HepG2 (cell line): ENCODE results near the gene SIMC1. TPM values are rescaled to one million over a fixed set of nuclear protein-coding genes. Genes with fewer than 3 reads are reported as not detected.
A peak's percentile ranks its signal among the peaks of the same experiment; 100 is the strongest.

Experiments
- AFF4 ChIP-seq: sonication (generic); formaldehyde crosslinking; IDR thresholded peaks from 2 replicates; pipeline ENCODE4 v1.4.0; 2020; ENCODE audit warnings: missing genetic modification reagents
- DR1 ChIP-seq: sonication (generic); formaldehyde crosslinking; IDR thresholded peaks from 2 replicates; pipeline ENCODE4 v1.8.0; 2021; ENCODE audit warnings: mild to moderate bottlenecking, missing genetic modification reagents, inconsistent platforms
- EEA1 ChIP-seq: sonication (generic); formaldehyde crosslinking; IDR thresholded peaks from 2 replicates; pipeline ENCODE4 v1.5.1; 2020; ENCODE audit warnings: mild to moderate bottlenecking, missing genetic modification reagents, borderline replicate concordance
- FOXO4 ChIP-seq: sonication (generic); formaldehyde crosslinking; conservative IDR thresholded peaks from 2 replicates; pipeline ENCODE4 v1.8.1; 2023; ENCODE audit warnings: missing genetic modification reagents
- TFAP4 ChIP-seq: sonication (generic); IDR thresholded peaks from 2 replicates; pipeline ENCODE4 v1.6.1; 2016; ENCODE audit warnings: low read depth, borderline replicate concordance
- THAP8 ChIP-seq: sonication (generic); formaldehyde crosslinking; IDR thresholded peaks from 2 replicates; pipeline ENCODE4 v1.5.1; 2020; ENCODE audit warnings: missing genetic modification reagents, mild to moderate bottlenecking, borderline replicate concordance
- ZBTB42 ChIP-seq: sonication (generic); formaldehyde crosslinking; IDR thresholded peaks from 2 replicates; pipeline ENCODE4 v1.5.0; 2020; ENCODE audit warnings: mild to moderate bottlenecking, missing genetic modification reagents
- ZBTB8A ChIP-seq: sonication (generic); formaldehyde crosslinking; IDR thresholded peaks from 2 replicates; pipeline ENCODE4 v1.4.0; 2020; ENCODE audit warnings: mild to moderate bottlenecking, low read depth, missing genetic modification reagents, borderline replicate concordance
- ZFP41 ChIP-seq: sonication (generic); formaldehyde crosslinking; IDR thresholded peaks from 2 replicates; pipeline ENCODE4 v1.4.0; 2020; ENCODE audit warnings: mild to moderate bottlenecking, missing genetic modification reagents, borderline replicate concordance
- ZFYVE20 ChIP-seq: sonication (generic); formaldehyde crosslinking; IDR thresholded peaks from 2 replicates; pipeline ENCODE4 v1.8.0; 2023; ENCODE audit warnings: low read depth, mild to moderate bottlenecking, moderate library complexity, missing genetic modification reagents, borderline replicate concordance
- ZNF232 ChIP-seq: sonication (generic); formaldehyde crosslinking; IDR thresholded peaks from 2 replicates; pipeline ENCODE4 v1.4.0; 2020; ENCODE audit warnings: missing genetic modification reagents, borderline replicate concordance
- ZNF326 ChIP-seq: sonication (generic); formaldehyde crosslinking; IDR thresholded peaks from 2 replicates; pipeline ENCODE4 v1.4.0; 2020; ENCODE audit warnings: missing genetic modification reagents, borderline replicate concordance
- ZNF776 ChIP-seq: sonication (generic); formaldehyde crosslinking; IDR thresholded peaks from 2 replicates; pipeline ENCODE4 v1.4.0; 2020; ENCODE audit warnings: mild to moderate bottlenecking, missing genetic modification reagents
- polyA plus RNA-seq, 8 experiments: library from polyadenylated mRNA; depleted of rRNA in 3 of 8; stranded (reverse) in 7 of 8; unstranded in 1 of 8; fragments of >200 nt; fragmentation: Illumina TruSeq in 4 of 8; extraction: Trizol in 4 of 8; gene quantifications; 2 replicates each; pipeline versions ENCODE4 v1.2.1 to v1.2.3, GENCODE V29; 2011 to 2016; ENCODE audit warnings: low read depth in 4 of 8, missing spikeins in 1 of 8, mixed read lengths in 1 of 8; ENCODE audit not compliant: insufficient read depth in 1 of 8
- total RNA-seq, 5 experiments: library from RNA; depleted of rRNA; stranded (reverse); fragments of >200 nt; fragmentation: Illumina TruSeq; extraction: Trizol; gene quantifications; 2 replicates each; pipeline ENCODE4 v1.2.3, GENCODE V29; 2016; ENCODE audit warnings: low read depth in 1 of 5

Gene SIMC1
- total and polyA plus RNA-seq, 2 of the 13 experiments (the other 11 are each of a cell fraction or from before 2014, with no cell fraction given): 5.4 to 6.8 TPM

- peak; percentile 76 for TF ChIP-seq ZBTB42
- no peak; the same call in 1 of the 2 replicates for TF ChIP-seq ZNF776 (CRISPR knock-in tag)
- TF ChIP-seq TFAP4: no peak
- peak; percentile 95; the same call in 1 of the 2 replicates for TF ChIP-seq FOXO4 (CRISPR knock-in tag)
- peak; percentile 66; the same call in 1 of the 2 replicates for TF ChIP-seq DR1 (CRISPR knock-in tag)
- no peak for TF ChIP-seq ZNF326 (CRISPR knock-in tag)
- 0 out of 2 replicates have a peak, but pooled peaks have one; percentile 19 for TF ChIP-seq AFF4
- no peak for TF ChIP-seq THAP8
- no peak for TF ChIP-seq ZFP41
- no peak for TF ChIP-seq ZFYVE20 (CRISPR knock-in tag)
- TF ChIP-seq ZBTB8A: no peak
- TF ChIP-seq EEA1: no peak; the same call in 1 of the 2 replicates
- TF ChIP-seq ZNF232: peak; percentile 82
Measured at GRCh38 chr5:176388444-176389134, 150.4 kb downstream of the SIMC1 start, which contains the start of the genes HIGD2A and NOP16 (continued).
